NCI-H2081 (cell line): ENCODE results near the gene ETFA.

Experiments
- DNase-seq, 2 experiments: peaks; one replicate each; lab custom pipeline; 2025; lab: John Stamatoyannopoulos, UW

ETFA gene

GRCh38 chr15:76340198-76340802 lies 29.0 kb upstream of the ETFA start:
- no peak for DNase-seq

- no peak for DNase-seq
Measured at GRCh38 chr15:76339305-76340197, 28.3 kb upstream of the ETFA start.

GRCh38 chr15:76338486-76339304 lies 27.4 kb upstream of the ETFA start:
- no peak for DNase-seq

GRCh38 chr15:76337696-76338485 lies 26.6 kb upstream of the ETFA start:
- no peak for DNase-seq

- DNase-seq, result no peak
Measured at GRCh38 chr15:76337059-76337695, 25.9 kb upstream of the ETFA start.

GRCh38 chr15:76336254-76337058 lies 25.2 kb upstream of the ETFA start, which contains the start of gene ISL2:
Gene ISL2 (plus strand): TSS chr15:76336773. CDS start chr15:76336884, 111 bp downstream.
- peak; percentile 88 to 90 for DNase-seq

- no peak for DNase-seq
Measured at GRCh38 chr15:76335307-76336253, 24.3 kb upstream of the ETFA start.

- DNase-seq, result no peak
Measured at GRCh38 chr15:76334438-76335306, 23.4 kb upstream of the ETFA start.

GRCh38 chr15:76333720-76334437 lies 22.6 kb upstream of the ETFA start:
- DNase-seq, result no peak

- no peak for DNase-seq
Measured at GRCh38 chr15:76333309-76333708, 22.0 kb upstream of the ETFA start.

- DNase-seq, result no peak
Measured at GRCh38 chr15:76332796-76333195, 21.5 kb upstream of the ETFA start.

- peak; percentile 29 to 31 for DNase-seq
Measured at GRCh38 chr15:76330080-76330680, 18.9 kb upstream of the ETFA start.

GRCh38 chr15:76328958-76329357 lies 17.7 kb upstream of the ETFA start:
- no peak for DNase-seq

GRCh38 chr15:76328106-76328696 lies 16.9 kb upstream of the ETFA start:
- no peak for DNase-seq

GRCh38 chr15:76327191-76328105 lies 16.2 kb upstream of the ETFA start:
- DNase-seq, result no peak

GRCh38 chr15:76325704-76326103 lies 14.4 kb upstream of the ETFA start:
- no peak for DNase-seq
